Measurements from ENCODE around the gene ARID4B. TPM values are rescaled to one million over a fixed set of nuclear protein-coding genes. Genes with fewer than 3 reads are reported as not detected.
"Not testable (repeated sequence)": the region's sequence is repeated elsewhere in the genome, so short reads cannot be mapped to it uniquely, and the experiment has no call there.

The ARID4B gene
- total RNA-seq, 1 donor from 2014 or later: 39.9 TPM

GRCh38 chr1:235160383-235160956 is 167.5 kb downstream of the ARID4B start:
- no peak for DNase-seq (ENCODE audit: low spot score)

DNA sequence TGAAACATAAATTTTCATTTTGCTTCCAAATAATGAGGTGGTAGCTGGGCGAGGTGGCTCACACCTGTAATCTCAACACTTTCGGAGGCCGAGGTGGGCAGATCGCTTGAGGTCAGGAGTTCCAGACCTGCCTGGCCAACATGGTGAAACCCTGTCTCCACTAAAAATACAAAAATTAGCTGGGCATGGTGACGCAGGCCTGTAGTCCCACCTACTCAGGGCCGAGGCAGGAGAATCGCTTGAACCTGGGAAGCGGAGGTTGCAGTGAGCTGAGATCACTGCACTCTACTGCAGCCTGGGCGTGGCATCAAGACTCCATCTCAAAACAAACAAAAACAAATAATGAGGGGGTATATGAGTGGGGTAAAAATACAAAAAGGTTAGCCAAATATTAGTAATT is 168.0 kb downstream of the ARID4B start:
- not testable (repeated sequence) for DNase-seq (ENCODE audit: low spot score)

GRCh38 chr1:235159284-235159683 is 168.7 kb downstream of the ARID4B start:
- DNase-seq (ENCODE audit: low spot score): not testable (repeated sequence)

DNA sequence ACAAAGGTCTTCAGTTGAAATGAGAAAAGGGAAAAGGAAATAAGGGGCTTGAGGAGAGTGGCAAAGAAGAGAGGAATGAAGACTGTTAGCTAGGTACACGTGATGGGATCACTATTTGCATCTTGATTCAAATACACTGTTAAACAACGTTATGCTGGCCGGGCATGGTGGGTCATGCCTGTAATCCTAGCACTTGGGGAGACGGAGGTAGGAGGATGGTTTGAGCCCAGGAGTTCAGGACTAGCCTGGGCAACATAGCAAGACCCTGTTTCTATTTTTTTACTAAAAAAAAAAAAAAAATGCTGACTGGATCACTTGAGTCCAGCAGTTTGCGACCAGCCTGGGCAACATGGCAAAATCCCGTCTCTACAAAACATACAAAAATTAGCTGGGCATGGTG is 169.3 kb downstream of the ARID4B start:
- DNase-seq (ENCODE audit: low spot score): no peak

GRCh38 chr1:235157150-235157549 is 170.8 kb downstream of the ARID4B start:
- DNase-seq (ENCODE audit: low spot score): no peak

DNA sequence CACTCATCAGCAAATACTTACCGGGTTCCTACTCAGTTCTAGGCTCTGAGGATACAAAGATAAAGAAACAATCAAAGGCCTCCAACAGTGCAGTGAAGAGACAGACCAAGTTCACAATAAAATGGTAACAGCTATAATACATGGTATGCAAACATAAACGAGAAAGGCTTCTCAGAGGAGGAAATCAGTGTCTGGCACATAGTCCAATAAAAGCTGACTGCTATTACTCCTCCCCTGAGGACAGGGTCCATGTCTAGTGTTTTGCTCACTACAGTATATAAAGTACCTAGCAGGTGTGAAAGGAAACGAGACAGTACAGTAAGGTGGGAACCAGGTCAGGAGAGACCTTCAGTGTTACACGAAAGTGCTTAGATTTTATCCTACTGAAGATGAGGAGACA is 171.2 kb downstream of the ARID4B start:
- DNase-seq (ENCODE audit: low spot score): no peak

DNA sequence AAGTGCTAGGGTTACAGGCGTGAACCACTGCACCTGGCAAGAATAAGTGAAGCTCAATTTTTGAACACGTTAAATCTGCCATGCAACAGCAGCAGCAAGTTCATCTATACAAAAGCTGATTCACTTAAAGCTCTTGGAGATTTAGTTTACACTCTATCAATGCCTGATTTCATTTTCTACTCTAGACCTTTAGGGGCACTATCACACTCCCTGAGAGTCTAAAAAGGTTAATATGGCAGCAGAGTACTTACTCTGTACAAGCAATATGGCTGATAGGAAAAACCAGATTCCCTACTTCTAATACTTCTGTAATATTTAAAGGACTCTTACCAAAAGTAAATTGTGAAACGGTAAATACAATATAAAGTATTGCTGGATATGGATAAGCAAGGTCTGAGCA is 171.7 kb downstream of the ARID4B start:
- DNase-seq (ENCODE audit: low spot score): no peak

GRCh38 chr1:235152235-235152634 is 175.7 kb downstream of the ARID4B start:
- DNase-seq (ENCODE audit: low spot score): no peak

DNA sequence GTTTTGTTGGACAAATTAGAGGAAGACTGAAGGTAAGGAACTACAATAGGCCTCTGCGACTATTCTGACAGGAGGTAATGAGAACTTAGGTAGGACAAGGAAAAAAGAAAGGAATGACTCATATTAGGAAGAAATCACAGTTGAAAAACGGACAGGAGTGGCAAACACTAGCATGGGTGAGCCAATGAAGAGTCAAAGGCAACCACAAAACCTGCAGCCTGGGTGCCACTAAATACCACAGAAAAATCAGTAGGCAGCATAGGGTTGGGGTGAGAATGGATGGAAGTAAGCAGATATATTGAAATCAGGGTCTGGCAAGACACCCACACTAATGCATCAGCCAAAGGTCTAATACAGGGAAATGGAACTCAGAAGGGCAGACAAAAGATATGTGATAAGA is 176.9 kb downstream of the ARID4B start:
- DNase-seq (ENCODE audit: low spot score): no peak

DNA sequence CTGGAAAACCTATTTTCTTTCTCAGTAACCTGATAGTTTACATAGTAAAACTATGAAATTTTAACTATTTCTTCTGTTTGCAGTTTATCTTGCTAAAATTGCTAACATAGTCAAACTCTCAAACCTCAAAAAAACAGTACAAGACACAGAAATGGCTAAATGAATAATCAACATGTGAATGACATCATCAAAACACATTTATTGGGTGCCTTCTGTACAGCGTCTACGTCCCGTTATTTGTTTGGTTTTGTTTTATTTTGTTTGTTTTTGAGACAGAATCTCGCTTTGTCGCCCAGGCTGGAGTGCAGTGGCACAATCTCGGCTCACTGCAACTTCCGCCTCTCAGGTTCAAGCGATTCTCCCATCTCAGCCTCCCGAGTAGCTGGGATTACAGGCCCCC is 178.2 kb downstream of the ARID4B start:
- DNase-seq (ENCODE audit: low spot score): no peak

DNA sequence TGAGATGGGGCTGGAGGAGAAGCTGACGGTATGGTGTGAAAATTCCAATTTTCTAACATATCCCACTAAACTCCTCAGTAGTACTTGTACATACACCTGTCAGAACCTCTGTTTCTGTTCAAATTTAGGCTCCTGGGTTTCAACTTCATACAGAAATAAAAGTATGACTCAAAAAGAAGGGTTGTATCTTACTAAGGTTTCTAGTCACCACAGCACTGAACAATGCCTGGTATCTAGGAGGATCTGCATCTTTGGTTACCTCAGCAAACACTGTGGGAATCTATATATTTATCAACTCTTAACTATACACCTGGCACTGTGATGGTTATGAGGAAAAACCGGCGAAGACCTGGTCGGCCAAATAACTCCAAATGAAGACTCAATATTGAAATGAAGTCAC is 180.7 kb downstream of the ARID4B start:
- no peak for DNase-seq (ENCODE audit: low spot score)

DNA sequence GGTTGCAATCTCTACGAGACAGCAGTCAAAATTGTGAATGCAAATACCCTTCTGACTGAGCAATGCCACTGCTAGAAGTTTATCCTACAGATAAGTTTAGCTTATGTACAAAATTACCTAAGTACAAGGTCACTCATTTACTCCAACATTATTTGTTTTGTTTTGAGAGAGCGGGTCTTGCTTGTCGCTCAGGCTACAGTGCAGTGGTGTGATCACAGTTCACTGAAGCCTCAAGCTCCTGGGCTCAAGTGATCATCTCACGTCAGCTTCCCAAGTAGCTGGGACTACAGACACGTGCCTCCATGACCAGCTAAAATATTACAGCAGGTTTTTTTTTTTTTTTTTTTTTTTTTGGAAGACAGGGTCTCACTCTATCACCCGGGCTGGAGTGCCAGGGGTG is 182.3 kb downstream of the ARID4B start:
- no peak for DNase-seq (ENCODE audit: low spot score)

GRCh38 chr1:235142991-235143390 is 185.0 kb downstream of the ARID4B start:
- no peak for DNase-seq (ENCODE audit: low spot score)

GRCh38 chr1:235139315-235139714 is 188.7 kb downstream of the ARID4B start:
- no peak for DNase-seq (ENCODE audit: low spot score)

- DNase-seq (ENCODE audit: low spot score): no peak
These were observed 189.2 kb downstream of the ARID4B start for GRCh38 chr1:235138821-235139220.

GRCh38 chr1:235136111-235136510 is 191.9 kb downstream of the ARID4B start:
- no peak for DNase-seq (ENCODE audit: low spot score)

GRCh38 chr1:235134171-235134570 is 193.8 kb downstream of the ARID4B start:
- DNase-seq (ENCODE audit: low spot score): no peak

GRCh38 chr1:235133086-235133485 is 194.9 kb downstream of the ARID4B start:
- DNase-seq (ENCODE audit: low spot score): no peak

DNA sequence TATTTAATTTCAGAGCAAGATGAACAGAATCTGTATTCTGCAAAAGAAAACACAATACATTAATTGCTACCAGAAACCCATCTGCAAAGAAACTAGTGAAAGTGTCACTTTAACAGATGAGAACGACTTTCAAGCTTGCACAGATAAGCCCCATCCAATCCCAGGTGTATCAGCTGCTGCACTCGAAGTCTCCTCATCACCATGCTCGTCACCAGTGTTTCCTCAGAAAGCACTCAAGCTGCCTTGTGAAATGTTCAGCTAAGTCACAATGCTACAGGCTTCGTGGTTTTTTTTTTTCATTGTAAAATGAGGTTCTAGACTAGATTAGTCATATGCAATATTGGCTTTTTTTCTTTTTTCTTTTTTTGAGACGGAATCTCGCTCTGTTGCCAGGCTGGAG is 196.0 kb downstream of the ARID4B start:
- no peak for DNase-seq (ENCODE audit: low spot score)

- DNase-seq (ENCODE audit: low spot score): no peak
These were observed 197.2 kb downstream of the ARID4B start for GRCh38 chr1:235130766-235131270.

DNA sequence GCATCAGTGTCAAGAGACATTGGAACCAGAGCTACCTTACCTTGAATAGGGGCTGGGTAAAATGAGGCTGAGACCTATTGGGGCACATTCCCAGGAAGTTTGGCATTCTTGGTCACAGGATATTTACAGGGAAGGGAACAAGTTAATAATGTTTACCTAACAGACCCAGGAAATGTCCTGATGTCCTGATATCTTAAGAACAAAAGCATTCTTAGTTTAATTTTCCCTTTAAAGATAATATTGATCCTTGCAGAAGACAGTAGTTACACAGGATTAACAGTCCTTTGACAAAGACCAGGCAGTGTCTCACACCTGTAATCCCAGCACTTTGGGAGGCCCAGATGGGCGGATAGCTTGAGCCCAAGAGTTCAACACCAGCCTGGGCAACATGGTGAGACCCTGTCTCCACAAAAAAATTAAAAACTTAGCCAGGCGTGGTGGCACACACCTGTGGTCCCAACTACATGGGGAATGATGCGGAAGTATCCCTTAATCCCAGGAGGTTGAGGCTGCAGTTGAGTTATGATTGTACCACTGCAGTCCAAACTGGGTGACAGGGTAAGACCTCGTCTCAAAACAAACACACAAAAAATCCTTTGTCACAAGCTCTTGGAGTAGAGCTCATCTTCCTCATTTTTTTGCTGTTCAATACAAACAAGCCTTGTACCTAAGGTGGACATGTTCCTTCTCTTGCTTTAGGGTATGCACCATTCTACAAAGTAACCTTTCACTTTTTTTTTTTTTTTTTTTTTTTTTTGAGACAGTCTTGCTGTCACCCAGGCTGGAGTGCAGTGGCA is 198.0 kb downstream of the ARID4B start:
- DNase-seq (ENCODE audit: low spot score): no peak

- DNase-seq (ENCODE audit: low spot score): peak; percentile 97
These were observed 199.3 kb downstream of the ARID4B start, which contains the start of gene TOMM20 for GRCh38 chr1:235128456-235129328. TSS of gene TOMM20 (minus strand) at chr1:235128837. CDS start at chr1:235128715, 122 bp downstream.

Measured in mucosa of gallbladder (tissue), 1 donor.